Renal pelvis (tissue), 12 donors: ENCODE measurements around the gene HDAC1. TPM values are rescaled to one million over a fixed set of nuclear protein-coding genes. Genes with fewer than 3 reads are reported as not detected.
"Not testable (repeated sequence)": the region's sequence is repeated elsewhere in the genome, so short reads cannot be mapped to it uniquely, and the experiment has no call there.

Source experiments
- DNase-seq: peaks from one replicate; pipeline ENCODE4 v3.0.0-alpha.2; 2013
- long read RNA-seq, 16 experiments: transcript quantifications; one replicate each; lab custom pipeline, GENCODE V29; 2026
- polyA plus RNA-seq, 3 donors: library from polyadenylated mRNA; unstranded; fragments of 120-200 nt; gene quantifications; one replicate each; pipeline ENCODE4 v1.2.1, GENCODE V29; 2013; ENCODE audit not compliant: insufficient read length in 3 of 3

The HDAC1 gene
- polyA plus RNA-seq: 100 to 1,000 TPM; 179 to 241 (median 186) TPM
- long read RNA-seq, donor 1, transcript HDAC1-201 (14 exons, 2,124 nt): major isoform, 44 of 79 reads
- long read RNA-seq, donor 1, partial matches to known transcripts: 31 of 79 reads
- long read RNA-seq, donor 1, other reads (novel, unspliced or antisense): 0 of 79 reads
- long read RNA-seq, donor 2, transcript HDAC1-201 (14 exons, 2,124 nt): major isoform, 59 of 164 reads
- long read RNA-seq, donor 2, transcript HDAC1-206 (7 exons, 2,409 nt): minor isoform, 6 of 164 reads
- long read RNA-seq, donor 2, partial matches to known transcripts: 97 of 164 reads
- long read RNA-seq, donor 2, other reads (novel, unspliced or antisense): 0 of 164 reads
- long read RNA-seq, donor 3, transcript HDAC1-206 (7 exons, 2,409 nt): minor isoform, 5 of 543 reads
- long read RNA-seq, donor 3, transcript HDAC1-201 (14 exons, 2,124 nt): major isoform, 36 of 543 reads
- long read RNA-seq, donor 3, partial matches to known transcripts: 67 of 543 reads
- long read RNA-seq, donor 3, other reads (novel, unspliced or antisense): 432 of 543 reads
- long read RNA-seq, donor 4, transcript HDAC1-206 (7 exons, 2,409 nt): minor isoform, 8 of 189 reads
- long read RNA-seq, donor 4, transcript HDAC1-201 (14 exons, 2,124 nt): major isoform, 60 of 189 reads
- long read RNA-seq, donor 4, partial matches to known transcripts: 120 of 189 reads
- long read RNA-seq, donor 4, other reads (novel, unspliced or antisense): 0 of 189 reads
- long read RNA-seq, donor 5, transcript HDAC1-201 (14 exons, 2,124 nt): major isoform, 21 of 37 reads
- long read RNA-seq, donor 5, partial matches to known transcripts: 13 of 37 reads
- long read RNA-seq, donor 5, other reads (novel, unspliced or antisense): 0 of 37 reads
- long read RNA-seq, donor 6, transcript HDAC1-201 (14 exons, 2,124 nt): major isoform, 50 of 126 reads
- long read RNA-seq, donor 6, partial matches to known transcripts: 70 of 126 reads
- long read RNA-seq, donor 6, other reads (novel, unspliced or antisense): 0 of 126 reads
- long read RNA-seq, donor 7, transcript HDAC1-206 (7 exons, 2,409 nt): minor isoform, 6 of 755 reads
- long read RNA-seq, donor 7, transcript HDAC1-201 (14 exons, 2,124 nt): major isoform, 29 of 755 reads
- long read RNA-seq, donor 7, partial matches to known transcripts: 697 of 755 reads
- long read RNA-seq, donor 7, other reads (novel, unspliced or antisense): 19 of 755 reads
- long read RNA-seq, donor 8, transcript HDAC1-201 (14 exons, 2,124 nt): major isoform, 9 of 9 reads
- long read RNA-seq, donor 8, partial matches to known transcripts: 0 of 9 reads
- long read RNA-seq, donor 8, other reads (novel, unspliced or antisense): 0 of 9 reads
- long read RNA-seq, donor 9, transcript HDAC1-201 (14 exons, 2,124 nt): major isoform, 62 of 138 reads
- long read RNA-seq, donor 9, partial matches to known transcripts: 70 of 138 reads
- long read RNA-seq, donor 9, other reads (novel, unspliced or antisense): 0 of 138 reads
- long read RNA-seq, donor 10, transcript HDAC1-201 (14 exons, 2,124 nt): major isoform, 23 of 82 reads
- long read RNA-seq, donor 10, transcript HDAC1-206 (7 exons, 2,409 nt): minor isoform, 5 of 82 reads
- long read RNA-seq, donor 10, partial matches to known transcripts: 50 of 82 reads
- long read RNA-seq, donor 10, other reads (novel, unspliced or antisense): 0 of 82 reads
- long read RNA-seq, donor 11, transcript HDAC1-201 (14 exons, 2,124 nt): major isoform, 26 of 488 reads
- long read RNA-seq, donor 11, partial matches to known transcripts: 425 of 488 reads
- long read RNA-seq, donor 11, other reads (novel, unspliced or antisense): 34 of 488 reads
- long read RNA-seq, donor 12, transcript HDAC1-201 (14 exons, 2,124 nt): major isoform, 66 of 192 reads
- long read RNA-seq, donor 12, transcript HDAC1-203 (5 exons, 895 nt): minor isoform, 5 of 192 reads
- long read RNA-seq, donor 12, transcript HDAC1-206 (7 exons, 2,409 nt): minor isoform, 7 of 192 reads
- long read RNA-seq, donor 12, partial matches to known transcripts: 109 of 192 reads
- long read RNA-seq, donor 12, other reads (novel, unspliced or antisense): 5 of 192 reads
- long read RNA-seq, donor 13, transcript HDAC1-201 (14 exons, 2,124 nt): major isoform, 16 of 60 reads
- long read RNA-seq, donor 13, partial matches to known transcripts: 42 of 60 reads
- long read RNA-seq, donor 13, other reads (novel, unspliced or antisense): 0 of 60 reads
- long read RNA-seq, donor 14: 0 reads
- long read RNA-seq, donor 15, transcript HDAC1-206 (7 exons, 2,409 nt): minor isoform, 7 of 183 reads
- long read RNA-seq, donor 15, transcript HDAC1-201 (14 exons, 2,124 nt): major isoform, 74 of 183 reads
- long read RNA-seq, donor 15, partial matches to known transcripts: 99 of 183 reads
- long read RNA-seq, donor 15, other reads (novel, unspliced or antisense): 0 of 183 reads
- long read RNA-seq, donor 16, transcript HDAC1-201 (14 exons, 2,124 nt): major isoform, 35 of 171 reads
- long read RNA-seq, donor 16, transcript HDAC1-206 (7 exons, 2,409 nt): minor isoform, 5 of 171 reads
- long read RNA-seq, donor 16, partial matches to known transcripts: 129 of 171 reads
- long read RNA-seq, donor 16, other reads (novel, unspliced or antisense): 0 of 171 reads

- DNase-seq: peak; percentile 94
Observed at GRCh38 chr1:32291708-32292538, at the start of gene HDAC1. Gene HDAC1 (plus strand): TSS chr1:32292083. CDS start chr1:32292170, 87 bp downstream.

GRCh38 chr1:32242341-32242851 is 49.5 kb upstream of the HDAC1 start:
- no peak for DNase-seq

GRCh38 chr1:32246888-32247273 is 45.0 kb upstream of the HDAC1 start, which contains the start of gene FAM167B:
Gene FAM167B (plus strand): TSS chr1:32247222. CDS start chr1:32247422, 200 bp downstream.
- no peak for DNase-seq

GRCh38 chr1:32247452-32247851 is 44.4 kb upstream of the HDAC1 start:
- DNase-seq: no peak

GRCh38 chr1:32247983-32248889 is 43.6 kb upstream of the HDAC1 start:
- peak; percentile 75 for DNase-seq

- DNase-seq: peak; percentile 49
Observed at GRCh38 chr1:32249831-32250525, 41.9 kb upstream of the HDAC1 start.

- no peak for DNase-seq
Observed at GRCh38 chr1:32250893-32251716, 40.8 kb upstream of the HDAC1 start, which contains the start of gene LCK. Gene LCK (plus strand): TSS chr1:32251265. CDS start chr1:32274330, 23,065 bp downstream.

GRCh38 chr1:32255072-32256071 is 36.5 kb upstream of the HDAC1 start:
- DNase-seq: no peak

- DNase-seq: no peak
Observed at GRCh38 chr1:32256473-32257226, 35.2 kb upstream of the HDAC1 start.

GRCh38 chr1:32257227-32257508 is 34.7 kb upstream of the HDAC1 start:
- no peak for DNase-seq

GRCh38 chr1:32263236-32263593 is 28.7 kb upstream of the HDAC1 start:
- not testable (repeated sequence) for DNase-seq

- DNase-seq: no peak
Observed at GRCh38 chr1:32263744-32264143, 28.1 kb upstream of the HDAC1 start.

- DNase-seq: no peak
Observed at GRCh38 chr1:32265846-32266245, 26.0 kb upstream of the HDAC1 start.
